Tongue (tissue), 2 donors: ENCODE data around the gene NTRK3. TPM values are rescaled to one million over a fixed set of nuclear protein-coding genes. Genes with fewer than 3 reads are reported as not detected.

Experiments used
- DNase-seq: peaks from one replicate; pipeline ENCODE4 v3.0.0-alpha.2; 2015
- total RNA-seq: library from RNA; depleted of rRNA; stranded (reverse); fragments of >200 nt; gene quantifications from one replicate; pipeline ENCODE4 v1.2.3, GENCODE V29; 2014

The NTRK3 gene
- total RNA-seq, 1 donor from 2014 or later = 14.7 TPM

GRCh38 chr15:88118741-88119140, 137.8 kb downstream of the NTRK3 start:
- DNase-seq = no peak

- DNase-seq = no peak
Observed at GRCh38 chr15:88118035-88118434, 138.5 kb downstream of the NTRK3 start.

GRCh38 chr15:88115486-88116152, 140.9 kb downstream of the NTRK3 start:
- DNase-seq = peak; percentile 43

- no peak for DNase-seq
Observed at GRCh38 chr15:88113613-88114308, 142.8 kb downstream of the NTRK3 start.

- no peak for DNase-seq
Observed at GRCh38 chr15:88108991-88109390, 147.5 kb downstream of the NTRK3 start.

GRCh38 chr15:88108477-88108876, 148.1 kb downstream of the NTRK3 start:
- DNase-seq = no peak

- no peak for DNase-seq
Observed at GRCh38 chr15:88106074-88106473, 150.5 kb downstream of the NTRK3 start.

GRCh38 chr15:88104357-88104756, 152.2 kb downstream of the NTRK3 start:
- DNase-seq = no peak

- DNase-seq = no peak
Observed at GRCh38 chr15:88100181-88100580, 156.4 kb downstream of the NTRK3 start.

GRCh38 chr15:88098361-88098760, 158.2 kb downstream of the NTRK3 start:
- DNase-seq = no peak

GRCh38 chr15:88091444-88092016, 165.0 kb downstream of the NTRK3 start:
- no peak for DNase-seq

- peak; percentile 81 for DNase-seq
Observed at GRCh38 chr15:88090481-88091011, 166.0 kb downstream of the NTRK3 start.

GRCh38 chr15:88089731-88090130, 166.8 kb downstream of the NTRK3 start:
- no peak for DNase-seq

- DNase-seq = peak; percentile 16
Observed at GRCh38 chr15:88089024-88089620, 167.4 kb downstream of the NTRK3 start.

- peak; percentile 89 for DNase-seq
Observed at GRCh38 chr15:88083811-88084760, 172.5 kb downstream of the NTRK3 start.

GRCh38 chr15:88080616-88081015, 175.9 kb downstream of the NTRK3 start:
- DNase-seq = no peak

- no peak for DNase-seq
Observed at GRCh38 chr15:88077296-88078020, 179.1 kb downstream of the NTRK3 start.

- DNase-seq = peak; percentile 19
Observed at GRCh38 chr15:88076328-88076727, 180.2 kb downstream of the NTRK3 start.

GRCh38 chr15:88075102-88075501, 181.4 kb downstream of the NTRK3 start:
- DNase-seq = no peak

- DNase-seq = no peak
Observed at GRCh38 chr15:88074386-88074785, 182.2 kb downstream of the NTRK3 start.

GRCh38 chr15:88073391-88073691, 183.2 kb downstream of the NTRK3 start:
- no peak for DNase-seq
